AG10803 (cell line): ENCODE measurements around the gene CHRNA7.

Experiments used
- DNase-seq: peaks from one replicate; pipeline ENCODE4 v3.0.0; 2010; ENCODE audit warnings: low read depth
- H3K4me3 ChIP-seq: 2 replicates; pipeline ENCODE4 v1.5.1; 2011; ENCODE audit warnings: mild to moderate bottlenecking, low read length, control low read depth
- CTCF ChIP-seq: conservative IDR thresholded peaks from 2 replicates; pipeline ENCODE4 v1.5.1; 2011; ENCODE audit warnings: mild to moderate bottlenecking, low read length, control low read depth, inconsistent platforms

Gene CHRNA7

GRCh38 chr15:32029862-32030781 is at the start of gene CHRNA7:
TSS of gene CHRNA7 (plus strand) at chr15:32030515. CDS start at chr15:32030595, 80 bp downstream.
- H3K4me3 ChIP-seq = peak within 1 kb of the TSS; percentile 37
- TF ChIP-seq CTCF = no peak
- DNase-seq = peak; percentile 3

GRCh38 chr15:31985607-31986006 is 44.7 kb upstream of the CHRNA7 start:
- TF ChIP-seq CTCF = no peak
- no peak for DNase-seq
- H3K4me3 ChIP-seq = no peak overlapping the region

GRCh38 chr15:31993062-31993461 is 37.3 kb upstream of the CHRNA7 start:
- DNase-seq = no peak
- H3K4me3 ChIP-seq = no peak overlapping the region
- TF ChIP-seq CTCF = no peak

- H3K4me3 ChIP-seq = no peak overlapping the region
- DNase-seq = no peak
- TF ChIP-seq CTCF = no peak
Measured at GRCh38 chr15:31997711-31998110, 32.6 kb upstream of the CHRNA7 start.

GRCh38 chr15:32003558-32003957 is 26.8 kb upstream of the CHRNA7 start:
- DNase-seq = no peak
- H3K4me3 ChIP-seq = no peak overlapping the region
- no peak for TF ChIP-seq CTCF

GRCh38 chr15:32004249-32004648 is 26.1 kb upstream of the CHRNA7 start:
- no peak overlapping the region for H3K4me3 ChIP-seq
- no peak for TF ChIP-seq CTCF
- DNase-seq = no peak

GRCh38 chr15:32007355-32007960 is 22.9 kb upstream of the CHRNA7 start:
- no peak overlapping the region for H3K4me3 ChIP-seq
- TF ChIP-seq CTCF = no peak
- no peak for DNase-seq
